Thymus (tissue), 11 donors: Measurements from ENCODE around the gene HDAC4. TPM values are rescaled to one million over a fixed set of nuclear protein-coding genes. Genes with fewer than 3 reads are reported as not detected.

Experiments
- DNase-seq, 9 donors: peaks; one replicate each; pipeline ENCODE4 v3.0.0-alpha.2; 2013; ENCODE audit warnings: low spot score in 9 of 9, low read depth in 6 of 9, missing footprints in 1 of 9
- H3K27ac ChIP-seq, 2 donors: one replicate each; pipeline ENCODE4 v1.5.1; 2013; ENCODE audit warnings: control low read depth in 1 of 2, low read depth in 1 of 2, low read length in 1 of 2, mild to moderate bottlenecking in 1 of 2, moderate library complexity in 1 of 2
- H3K27me3 ChIP-seq, 2 donors: one replicate each; pipeline ENCODE4 v1.5.1; 2013; ENCODE audit warnings: low read length in 1 of 2; ENCODE audit not compliant: control insufficient read depth in 2 of 2, insufficient read depth in 1 of 2
- H3K36me3 ChIP-seq, 2 donors: one replicate each; pipeline ENCODE4 v1.5.1; 2013; ENCODE audit warnings: low read length in 1 of 2, mild to moderate bottlenecking in 1 of 2, moderate library complexity in 1 of 2; ENCODE audit not compliant: control insufficient read depth in 2 of 2, insufficient read depth in 2 of 2
- H3K4me1 ChIP-seq, 2 donors: one replicate each; pipeline ENCODE4 v1.5.1; 2013; ENCODE audit warnings: low read length in 2 of 2; ENCODE audit not compliant: control insufficient read depth in 2 of 2, insufficient read depth in 2 of 2
- H3K4me3 ChIP-seq, 2 donors: one replicate each; pipeline ENCODE4 v1.5.1; 2013; ENCODE audit warnings: low read length in 2 of 2, control low read depth in 1 of 2, mild to moderate bottlenecking in 1 of 2
- H3K9me3 ChIP-seq, 2 donors: one replicate each; pipeline ENCODE4 v1.5.1; 2013; ENCODE audit warnings: low read length in 1 of 2, mild to moderate bottlenecking in 1 of 2; ENCODE audit not compliant: control insufficient read depth in 2 of 2, insufficient read depth in 1 of 2
- WGBS: extraction: QIAGEN DNeasy Blood & Tissue Kit; methylation state at CpG from one replicate; pipeline ENCODE4 v1.1.7; 2013; 5-methylcytosine and 5-hydroxymethylcytosine counted together
- polyA plus RNA-seq: library from polyadenylated mRNA; stranded (reverse); fragments of 200-250 nt; gene quantifications from one replicate; pipeline ENCODE4 v1.2.3, GENCODE V29; 2013
- total RNA-seq: library from RNA; stranded (reverse); fragments of 120-200 nt; gene quantifications from one replicate; pipeline ENCODE4 v1.2.4, GENCODE V29; 2013
- donor health status: healthy.

The HDAC4 gene
- total and polyA plus RNA-seq, 2 donors = 7.8 to 17.9 TPM

- WGBS = 91% methylated on average over 18 of the region's 18 CpGs
- DNase-seq = no peak
Measured at GRCh38 chr2:239021651-239022436, 379.0 kb downstream of the HDAC4 start.

GRCh38 chr2:239021224-239021623 lies 379.6 kb downstream of the HDAC4 start:
- Histone ChIP-seq H3K27me3 (peaks cover 0 to 7% of the 10 kb centered on the region in 2 donors), H3K4me3 (no peak overlapping the region), H3K9me3 (no peaks in the 10 kb centered on the region), H3K36me3 (no peaks in the 10 kb centered on the region), H3K27ac (no peak overlapping the region), H3K4me1 (no peaks in the 10 kb centered on the region)
- no peak for DNase-seq
- 82% methylated on average over 6 of the region's 6 CpGs for WGBS

More at GRCh38 chr2:239021651-239022436, 379.0 kb downstream of the HDAC4 start:
- H3K9me3 ChIP-seq = no peaks in the 10 kb centered on the region
- peaks cover 0 to under 1% of the 10 kb centered on the region in 2 donors for H3K4me1 ChIP-seq
- no peak overlapping the region for H3K4me3 ChIP-seq
- peaks cover 0 to 7% of the 10 kb centered on the region in 2 donors for H3K27me3 ChIP-seq
- H3K27ac ChIP-seq = no peak overlapping the region
- H3K36me3 ChIP-seq = no peaks in the 10 kb centered on the region

GRCh38 chr2:239020541-239021041 lies 380.2 kb downstream of the HDAC4 start:
- 94% methylated on average over 17 of the region's 17 CpGs for WGBS
- Histone ChIP-seq H3K4me3 (no peak overlapping the region), H3K9me3 (no peaks in the 10 kb centered on the region), H3K36me3 (no peaks in the 10 kb centered on the region), H3K27ac (no peak overlapping the region), H3K27me3 (peaks cover 0 to 7% of the 10 kb centered on the region in 2 donors), H3K4me1 (no peaks in the 10 kb centered on the region)
- no peak for DNase-seq

GRCh38 chr2:239019183-239019581 lies 381.6 kb downstream of the HDAC4 start:
- Histone ChIP-seq H3K27me3 (peaks cover 0 to 11% of the 10 kb centered on the region in 2 donors), H3K9me3 (no peaks in the 10 kb centered on the region), H3K27ac (no peak overlapping the region), H3K36me3 (no peaks in the 10 kb centered on the region), H3K4me1 (no peaks in the 10 kb centered on the region), H3K4me3 (no peak overlapping the region)
- 97% methylated on average over 6 of the region's 6 CpGs for WGBS
- DNase-seq = no peak

- 90% methylated on average over 17 of the region's 17 CpGs for WGBS
- H3K27me3 ChIP-seq = peaks cover 0 to 9% of the 10 kb centered on the region in 2 donors
Measured at GRCh38 chr2:239018271-239019182, 382.3 kb downstream of the HDAC4 start.

GRCh38 chr2:239017491-239018098 lies 383.2 kb downstream of the HDAC4 start:
- no peaks in the 10 kb centered on the region for H3K36me3 ChIP-seq
- DNase-seq = no peak
- no peak overlapping the region for H3K27ac ChIP-seq
- H3K4me3 ChIP-seq = no peak overlapping the region
- H3K4me1 ChIP-seq = no peaks in the 10 kb centered on the region
- H3K27me3 ChIP-seq = peaks cover 0 to 6% of the 10 kb centered on the region in 2 donors
- 97% methylated on average over 12 of the region's 12 CpGs for WGBS
- H3K9me3 ChIP-seq = no peaks in the 10 kb centered on the region

More at GRCh38 chr2:239018271-239019182, 382.3 kb downstream of the HDAC4 start:
- Histone ChIP-seq H3K4me3 (no peak overlapping the region), H3K9me3 (no peaks in the 10 kb centered on the region), H3K27ac (no peak overlapping the region), H3K4me1 (no peaks in the 10 kb centered on the region), H3K36me3 (no peaks in the 10 kb centered on the region)
- DNase-seq = no peak

GRCh38 chr2:239015901-239016675 lies 384.7 kb downstream of the HDAC4 start:
- peaks cover 0 to 4% of the 10 kb centered on the region in 2 donors for H3K27me3 ChIP-seq
- DNase-seq = no peak

GRCh38 chr2:239015218-239015900 lies 385.5 kb downstream of the HDAC4 start:
- 90% methylated on average over 25 of the region's 25 CpGs for WGBS
- Histone ChIP-seq H3K27me3 (peaks cover 0 to 4% of the 10 kb centered on the region in 2 donors), H3K27ac (no peak overlapping the region), H3K4me3 (no peak overlapping the region), H3K36me3 (no peaks in the 10 kb centered on the region), H3K4me1 (no peaks in the 10 kb centered on the region), H3K9me3 (no peaks in the 10 kb centered on the region)
- no peak for DNase-seq

More at GRCh38 chr2:239015901-239016675, 384.7 kb downstream of the HDAC4 start:
- WGBS = 88% methylated on average over 19 of the region's 19 CpGs
- H3K27ac ChIP-seq = no peak overlapping the region
- H3K9me3 ChIP-seq = no peaks in the 10 kb centered on the region
- H3K4me3 ChIP-seq = no peak overlapping the region
- H3K4me1 ChIP-seq = no peaks in the 10 kb centered on the region
- H3K36me3 ChIP-seq = no peaks in the 10 kb centered on the region
